ENCODE measurements around the gene FXYD6. TPM values are rescaled to one million over a fixed set of nuclear protein-coding genes. Genes with fewer than 3 reads are reported as not detected.

Gene FXYD6
- polyA plus RNA-seq, 1 of the 3 experiments (the other 2 are of a cell fraction), result 1.4 TPM

DNA sequence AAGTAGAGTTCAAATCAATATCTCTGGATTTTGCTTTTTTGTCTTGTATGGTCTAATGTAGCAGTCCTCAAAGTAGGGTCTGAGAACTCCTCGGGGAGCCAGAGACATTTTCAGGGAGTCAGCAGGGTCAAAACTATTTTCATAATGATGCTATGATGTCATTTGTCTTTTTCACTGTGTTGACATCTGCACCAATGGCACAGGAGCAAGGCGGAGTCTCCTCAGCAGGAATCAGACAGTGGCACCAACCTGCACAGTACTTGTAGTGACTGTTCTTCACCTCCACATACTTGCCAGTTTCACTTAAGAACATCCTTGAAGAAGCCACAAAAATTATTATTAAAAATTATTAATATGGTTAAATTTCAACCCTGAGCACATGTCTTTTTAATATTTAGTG is 14.9 kb upstream of the FXYD6 start:
- no peaks in the 10 kb centered on the region for H3K9me3 ChIP-seq
- no peaks in the 10 kb centered on the region for H3F3A ChIP-seq (replicated peaks; ENCODE audit: insufficient read depth)
- H3K27me3 ChIP-seq (ENCODE audit: insufficient read depth), result no peaks in the 10 kb centered on the region; the same call in 1 of the 2 replicates
- WGBS (ENCODE audit: low lambda C conversion rate), result 25% methylated on average over 2 of the region's 2 CpGs
- no peaks in the 10 kb centered on the region for H4K20me1 ChIP-seq (ENCODE audit: insufficient read depth)
- ChIA-PET CTCF (interaction anchor here (1.0 to 1.4 kb wide), 4 partner anchors 12 to 55 kb away, joined by 3 to 4 read pairs (median 3); no protein-coding TSS in a partner anchor), POLR2A (no interaction called here)
- H2AFZ ChIP-seq (ENCODE audit: low read depth), result no peak overlapping the region
- H3K9ac ChIP-seq, result no peak overlapping the region
- no peaks in the 10 kb centered on the region for H3K36me3 ChIP-seq (replicated peaks in 1 of 2; ENCODE audit: control insufficient read depth in 1 of 2, insufficient read depth in 2 of 2, low read length in 1 of 2)
- no peaks in the 10 kb centered on the region for H3K79me2 ChIP-seq (ENCODE audit: insufficient read depth)
- no peak overlapping the region for H3K4me3 ChIP-seq (ENCODE audit: low read depth in 2 of 2, low read length in 1 of 2)
- DNase-seq, result no peak
- H3K4me2 ChIP-seq, result no peak overlapping the region
- no peaks in the 10 kb centered on the region for H3K9me2 ChIP-seq
- no peak overlapping the region for H3K27ac ChIP-seq (ENCODE audit: low read depth in 2 of 2, low read length in 1 of 2)
- no peak for TF ChIP-seq ELF1 (IDR thresholded peaks at IDR 0.05)
- TF ChIP-seq SMC3 (IDR thresholded peaks at IDR 0.05; ENCODE audit: low read depth, low read length), result no peak
- TF ChIP-seq SIN3A (IDR thresholded peaks at IDR 0.05; ENCODE audit: borderline replicate concordance, low read depth, low read length), result no peak
- no peak for TF ChIP-seq POLR2AphosphoS5 (IDR thresholded peaks at IDR 0.05; ENCODE audit: low read depth, low read length)
- TF ChIP-seq, protein P1, sequence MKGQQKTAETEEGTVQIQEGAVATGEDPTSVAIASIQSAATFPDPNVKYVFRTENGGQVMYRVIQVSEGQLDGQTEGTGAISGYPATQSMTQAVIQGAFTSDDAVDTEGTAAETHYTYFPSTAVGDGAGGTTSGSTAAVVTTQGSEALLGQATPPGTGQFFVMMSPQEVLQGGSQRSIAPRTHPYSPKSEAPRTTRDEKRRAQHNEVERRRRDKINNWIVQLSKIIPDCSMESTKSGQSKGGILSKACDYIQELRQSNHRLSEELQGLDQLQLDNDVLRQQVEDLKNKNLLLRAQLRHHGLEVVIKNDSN (IDR thresholded peaks at IDR 0.05; ENCODE audit: borderline replicate concordance, low read depth), result no peak
- no peak for TF ChIP-seq RAD21 (IDR thresholded peaks at IDR 0.05; ENCODE audit: low read length)
- TF ChIP-seq TCF12 (IDR thresholded peaks at IDR 0.05), result no peak
- TF ChIP-seq, protein P2, sequence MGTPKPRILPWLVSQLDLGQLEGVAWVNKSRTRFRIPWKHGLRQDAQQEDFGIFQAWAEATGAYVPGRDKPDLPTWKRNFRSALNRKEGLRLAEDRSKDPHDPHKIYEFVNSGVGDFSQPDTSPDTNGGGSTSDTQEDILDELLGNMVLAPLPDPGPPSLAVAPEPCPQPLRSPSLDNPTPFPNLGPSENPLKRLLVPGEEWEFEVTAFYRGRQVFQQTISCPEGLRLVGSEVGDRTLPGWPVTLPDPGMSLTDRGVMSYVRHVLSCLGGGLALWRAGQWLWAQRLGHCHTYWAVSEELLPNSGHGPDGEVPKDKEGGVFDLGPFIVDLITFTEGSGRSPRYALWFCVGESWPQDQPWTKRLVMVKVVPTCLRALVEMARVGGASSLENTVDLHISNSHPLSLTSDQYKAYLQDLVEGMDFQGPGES (IDR thresholded peaks at IDR 0.05; ENCODE audit: low read depth, low read length), result no peak
- TF ChIP-seq NFIC (IDR thresholded peaks at IDR 0.05; ENCODE audit: borderline replicate concordance), result no peak
- TF ChIP-seq MXI1 (IDR thresholded peaks at IDR 0.05; ENCODE audit: low read depth, low read length), result no peak
- TF ChIP-seq, protein P3, sequence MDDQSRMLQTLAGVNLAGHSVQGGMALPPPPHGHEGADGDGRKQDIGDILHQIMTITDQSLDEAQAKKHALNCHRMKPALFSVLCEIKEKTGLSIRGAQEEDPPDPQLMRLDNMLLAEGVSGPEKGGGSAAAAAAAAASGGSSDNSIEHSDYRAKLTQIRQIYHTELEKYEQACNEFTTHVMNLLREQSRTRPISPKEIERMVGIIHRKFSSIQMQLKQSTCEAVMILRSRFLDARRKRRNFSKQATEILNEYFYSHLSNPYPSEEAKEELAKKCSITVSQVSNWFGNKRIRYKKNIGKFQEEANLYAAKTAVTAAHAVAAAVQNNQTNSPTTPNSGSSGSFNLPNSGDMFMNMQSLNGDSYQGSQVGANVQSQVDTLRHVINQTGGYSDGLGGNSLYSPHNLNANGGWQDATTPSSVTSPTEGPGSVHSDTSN (IDR thresholded peaks at IDR 0.05), result no peak
- no peak for TF ChIP-seq FOSL2 (IDR thresholded peaks at IDR 0.05; ENCODE audit: borderline replicate concordance, low read depth)
- TF ChIP-seq, protein P4, sequence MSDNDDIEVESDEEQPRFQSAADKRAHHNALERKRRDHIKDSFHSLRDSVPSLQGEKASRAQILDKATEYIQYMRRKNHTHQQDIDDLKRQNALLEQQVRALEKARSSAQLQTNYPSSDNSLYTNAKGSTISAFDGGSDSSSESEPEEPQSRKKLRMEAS (IDR thresholded peaks at IDR 0.05; ENCODE audit: low read depth), result no peak
- no peak for TF ChIP-seq FOXM1 (IDR thresholded peaks at IDR 0.05; ENCODE audit: low read depth)
- TF ChIP-seq YY1 (IDR thresholded peaks at IDR 0.05; ENCODE audit: low read depth), result no peak
- TF ChIP-seq, protein P5, sequence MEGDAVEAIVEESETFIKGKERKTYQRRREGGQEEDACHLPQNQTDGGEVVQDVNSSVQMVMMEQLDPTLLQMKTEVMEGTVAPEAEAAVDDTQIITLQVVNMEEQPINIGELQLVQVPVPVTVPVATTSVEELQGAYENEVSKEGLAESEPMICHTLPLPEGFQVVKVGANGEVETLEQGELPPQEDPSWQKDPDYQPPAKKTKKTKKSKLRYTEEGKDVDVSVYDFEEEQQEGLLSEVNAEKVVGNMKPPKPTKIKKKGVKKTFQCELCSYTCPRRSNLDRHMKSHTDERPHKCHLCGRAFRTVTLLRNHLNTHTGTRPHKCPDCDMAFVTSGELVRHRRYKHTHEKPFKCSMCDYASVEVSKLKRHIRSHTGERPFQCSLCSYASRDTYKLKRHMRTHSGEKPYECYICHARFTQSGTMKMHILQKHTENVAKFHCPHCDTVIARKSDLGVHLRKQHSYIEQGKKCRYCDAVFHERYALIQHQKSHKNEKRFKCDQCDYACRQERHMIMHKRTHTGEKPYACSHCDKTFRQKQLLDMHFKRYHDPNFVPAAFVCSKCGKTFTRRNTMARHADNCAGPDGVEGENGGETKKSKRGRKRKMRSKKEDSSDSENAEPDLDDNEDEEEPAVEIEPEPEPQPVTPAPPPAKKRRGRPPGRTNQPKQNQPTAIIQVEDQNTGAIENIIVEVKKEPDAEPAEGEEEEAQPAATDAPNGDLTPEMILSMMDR (IDR thresholded peaks at IDR 0.05), result no peak
- H3K4me1 ChIP-seq (ENCODE audit: control insufficient read depth in 1 of 2, insufficient read depth in 2 of 2, low read depth in 1 of 2, low read length in 1 of 2), result peaks cover 0 to 8% of the 10 kb centered on the region in 2 experiments; a peak in 1 of 4 replicates
